CD4-positive, alpha-beta T cell (primary cell): ENCODE data around the gene DSCAML1. TPM values are rescaled to one million over a fixed set of nuclear protein-coding genes. Genes with fewer than 3 reads are reported as not detected.
"Not testable (repeated sequence)": the region's sequence is repeated elsewhere in the genome, so short reads cannot be mapped to it uniquely, and the experiment has no call there.

Experiments
- ATAC-seq: fragments of 200-7000 bp; cut with Tn5 transposase; one replicate; pipeline ENCODE4 v1.10.0; 2022; ENCODE audit warnings: mild to moderate bottlenecking; ENCODE audit not compliant: poor library complexity
- CTCF ChIA-PET: fragments of 350-600 bp; sonication (Branson Sonifier 250); formaldehyde crosslinking; loops from one replicate; lab custom pipeline; 2021; ENCODE audit warnings: antibody characterized with exemption, inconsistent platforms; lab: Charles Lee
- POLR2A ChIA-PET: fragments of 350-600 bp; sonication (Branson Sonifier 250); formaldehyde crosslinking; loops from one replicate; lab custom pipeline; 2021; ENCODE audit warnings: antibody characterized with exemption, inconsistent platforms; lab: Charles Lee
- DNase-seq, 14 experiments: peaks; one replicate each; pipeline ENCODE4 v3.0.0-alpha.2; 2013 to 2020; ENCODE audit warnings: mixed read lengths in 2 of 14
- H3K27ac ChIP-seq, 2 donors: one replicate each; pipeline versions ENCODE4 v1.5.1 to v1.7.0; 2013; ENCODE audit warnings: low read length in 2 of 2, low read depth in 1 of 2, mild to moderate bottlenecking in 1 of 2
- H3K27me3 ChIP-seq, 2 experiments: 1 replicate in 1 of 2; 2 replicates in 1 of 2; pipeline versions ENCODE4 v1.6.1 to v1.7.0; 2013; ENCODE audit warnings: low read length in 2 of 2, control low read depth in 1 of 2, mild to moderate bottlenecking in 1 of 2, moderate library complexity in 1 of 2; ENCODE audit not compliant: insufficient read depth in 2 of 2, control insufficient read depth in 1 of 2
- H3K36me3 ChIP-seq: one replicate; pipeline ENCODE4 v1.6.1; 2013; ENCODE audit warnings: low read length, control low read depth; ENCODE audit not compliant: insufficient read depth
- H3K4me1 ChIP-seq: one replicate; pipeline ENCODE4 v1.6.1; 2013; ENCODE audit warnings: low read length, control low read depth; ENCODE audit not compliant: insufficient read depth
- H3K4me3 ChIP-seq: one replicate; pipeline ENCODE4 v1.5.1; 2013; ENCODE audit warnings: mild to moderate bottlenecking, low read length, moderate library complexity
- H3K9me3 ChIP-seq, 2 experiments: 1 replicate in 1 of 2; 2 replicates in 1 of 2; pipeline versions ENCODE4 v1.6.1 to v1.7.0; 2013; ENCODE audit warnings: low read length in 2 of 2, mild to moderate bottlenecking in 2 of 2, control low read depth in 1 of 2, moderate library complexity in 1 of 2; ENCODE audit not compliant: control insufficient read depth in 1 of 2, insufficient read depth in 1 of 2
- H3K27ac Mint-ChIP-seq: one replicate; pipeline ENCODE4 v1.8.0; 2020; ENCODE audit warnings: mixed read lengths
- H3K27me3 Mint-ChIP-seq: one replicate; pipeline ENCODE4 v1.8.0; 2021; ENCODE audit warnings: mixed read lengths
- H3K36me3 Mint-ChIP-seq: one replicate; pipeline ENCODE4 v1.8.0; 2021; ENCODE audit warnings: low read depth, mixed read lengths
- H3K4me1 Mint-ChIP-seq: one replicate; pipeline ENCODE4 v1.8.0; 2021; ENCODE audit warnings: low read depth, mixed read lengths
- H3K4me3 Mint-ChIP-seq: one replicate; pipeline ENCODE4 v1.8.0; 2020; ENCODE audit warnings: mild to moderate bottlenecking, mixed read lengths
- H3K9me3 Mint-ChIP-seq: one replicate; pipeline ENCODE4 v1.8.0; 2020; ENCODE audit warnings: mixed read lengths
- CTCF ChIP-seq: fragments of 200-600 bp; IDR thresholded peaks from one replicate; pipeline ENCODE4 v1.8.0; 2022; ENCODE audit warnings: antibody characterized with exemption, mild to moderate bottlenecking
- intact Hi-C, 2 experiments: fragments of 100-400 bp; cut with DNase I in 1 of 2; cut with micrococcal nuclease in 1 of 2; formaldehyde crosslinking; loops; one replicate each; pipeline versions ENCODE4 v1.15.1 to v1.9.0; 2023 to 2025; cut with DNase I, micrococcal nuclease
- total RNA-seq, 174 experiments: library from RNA in 2 of 174; stranded (reverse) in 2 of 174; gene quantifications; one replicate each; pipeline ENCODE4 v1.2.3 and lab custom pipeline; 2021 to 2026

DSCAML1 gene
- total RNA-seq, 2 experiments from 2014 or later = 0.22 to 0.61 TPM

- H3K4me1 ChIP-seq = no peaks in the 10 kb centered on the region
- H3K27ac ChIP-seq = no peak overlapping the region
- ATAC-seq = no peak
- H3K27me3 ChIP-seq = no peaks in the 10 kb centered on the region
- no peaks in the 10 kb centered on the region for H3K4me1 Mint-ChIP-seq
- H3K36me3 ChIP-seq = no peaks in the 10 kb centered on the region
- POLR2A ChIA-PET = no interaction called here
- H3K4me3 Mint-ChIP-seq = no peak overlapping the region
- CTCF ChIA-PET = no interaction called here
- H3K9me3 ChIP-seq = peaks cover 0 to 3% of the 10 kb centered on the region in 2 experiments
- no peak overlapping the region for H3K4me3 ChIP-seq
- no peaks in the 10 kb centered on the region for H3K36me3 Mint-ChIP-seq
- H3K27ac Mint-ChIP-seq = no peak overlapping the region
- DNase-seq = no peak
- TF ChIP-seq CTCF = no peak
- H3K27me3 Mint-ChIP-seq = no peaks in the 10 kb centered on the region
- intact Hi-C loops = no loop called here
- H3K9me3 Mint-ChIP-seq = peaks cover 1% of the 10 kb centered on the region
Observed at GRCh38 chr11:117458275-117459122, 338.5 kb downstream of the DSCAML1 start.

- Histone ChIP-seq H3K27ac (no peak overlapping the region), H3K27me3 (no peaks in the 10 kb centered on the region), H3K36me3 (no peaks in the 10 kb centered on the region), H3K9me3 (peaks cover 0 to 3% of the 10 kb centered on the region in 2 experiments), H3K4me3 (no peak overlapping the region), H3K4me1 (no peaks in the 10 kb centered on the region)
- Mint-ChIP-seq H3K9me3 (peaks cover 4% of the 10 kb centered on the region), H3K4me1 (no peaks in the 10 kb centered on the region), H3K36me3 (no peaks in the 10 kb centered on the region), H3K27me3 (no peaks in the 10 kb centered on the region), H3K27ac (no peak overlapping the region), H3K4me3 (no peak overlapping the region)
- no peak for ATAC-seq
- DNase-seq = no peak
- intact Hi-C loops = no loop called here
- ChIA-PET CTCF (no interaction called here), POLR2A (no interaction called here)
- no peak for TF ChIP-seq CTCF
Observed at GRCh38 chr11:117457835-117458234, 339.2 kb downstream of the DSCAML1 start.

- Mint-ChIP-seq H3K4me1 (no peaks in the 10 kb centered on the region), H3K27me3 (no peaks in the 10 kb centered on the region), H3K36me3 (no peaks in the 10 kb centered on the region), H3K9me3 (peaks cover 4% of the 10 kb centered on the region), H3K27ac (no peak overlapping the region), H3K4me3 (no peak overlapping the region)
- Histone ChIP-seq H3K4me1 (no peaks in the 10 kb centered on the region), H3K4me3 (no peak overlapping the region), H3K27ac (no peak overlapping the region), H3K36me3 (no peaks in the 10 kb centered on the region), H3K27me3 (no peaks in the 10 kb centered on the region), H3K9me3 (peaks cover 0 to 3% of the 10 kb centered on the region in 2 experiments)
- ChIA-PET POLR2A (no interaction called here), CTCF (no interaction called here)
- DNase-seq (no peak), ATAC-seq (no peak)
- TF ChIP-seq CTCF = no peak
- intact Hi-C loops = no loop called here
Observed at GRCh38 chr11:117457031-117457785, 339.8 kb downstream of the DSCAML1 start.

- DNase-seq, CTCF ChIA-PET, intact Hi-C loops: not testable (repeated sequence)
Observed at GRCh38 chr11:117456721-117457029, 340.3 kb downstream of the DSCAML1 start.

More at GRCh38 chr11:117456721-117457029, 340.3 kb downstream of the DSCAML1 start:
- H3K27ac Mint-ChIP-seq, H3K36me3 ChIP-seq, H3K9me3 Mint-ChIP-seq, ATAC-seq, H3K9me3 ChIP-seq, H3K27ac ChIP-seq, H3K4me1 ChIP-seq, H3K27me3 ChIP-seq, H3K4me3 ChIP-seq, H3K36me3 Mint-ChIP-seq, H3K4me3 Mint-ChIP-seq, H3K27me3 Mint-ChIP-seq, H3K4me1 Mint-ChIP-seq: not testable (repeated sequence)
- POLR2A ChIA-PET = interaction anchor here (0.6 kb wide), 1 partner anchor 241 kb away, joined by 3 read pairs; no protein-coding TSS in a partner anchor
